ENCODE results near the gene GABRE.
"Not testable (repeated sequence)": the region's sequence is repeated elsewhere in the genome, so short reads cannot be mapped to it uniquely, and the experiment has no call there.

The GABRE gene

GRCh38 chrX:151973060-151973661 is 1.3 kb downstream of the GABRE start:
- DNase-seq, result no peak
- in situ Hi-C loops (cut with HindIII; ENCODE audit: low pct_ligation_motif_present, low pct_unique_long_range_greater_than_20kb, low sequenced_read_pairs), result no loop called here

- in situ Hi-C loops (cut with HindIII; ENCODE audit: low pct_ligation_motif_present, low pct_unique_long_range_greater_than_20kb, low sequenced_read_pairs), result no loop called here
- DNase-seq, result no peak
Observed at GRCh38 chrX:151970661-151971060, 3.8 kb downstream of the GABRE start.

- in situ Hi-C loops (cut with HindIII; ENCODE audit: low pct_ligation_motif_present, low pct_unique_long_range_greater_than_20kb, low sequenced_read_pairs), result no loop called here
- no peak for DNase-seq
Observed at GRCh38 chrX:151970027-151970426, 4.4 kb downstream of the GABRE start.

- DNase-seq, result no peak
- in situ Hi-C loops (cut with HindIII; ENCODE audit: low pct_ligation_motif_present, low pct_unique_long_range_greater_than_20kb, low sequenced_read_pairs), result no loop called here
Observed at GRCh38 chrX:151966236-151966635, 8.2 kb downstream of the GABRE start.

GRCh38 chrX:151962034-151962433 is 12.4 kb downstream of the GABRE start:
- no peak for DNase-seq
- in situ Hi-C loops (cut with HindIII; ENCODE audit: low pct_ligation_motif_present, low pct_unique_long_range_greater_than_20kb, low sequenced_read_pairs), result no loop called here

- DNase-seq, result no peak
- in situ Hi-C loops (cut with HindIII; ENCODE audit: low pct_ligation_motif_present, low pct_unique_long_range_greater_than_20kb, low sequenced_read_pairs), result no loop called here
Observed at GRCh38 chrX:151958101-151958500, 16.4 kb downstream of the GABRE start.

GRCh38 chrX:151954730-151955129 is 19.7 kb downstream of the GABRE start:
- no peak for DNase-seq
- in situ Hi-C loops (cut with HindIII; ENCODE audit: low pct_ligation_motif_present, low pct_unique_long_range_greater_than_20kb, low sequenced_read_pairs), result no loop called here

GRCh38 chrX:151938172-151938571 is 36.3 kb downstream of the GABRE start:
- in situ Hi-C loops (cut with HindIII; ENCODE audit: low pct_ligation_motif_present, low pct_unique_long_range_greater_than_20kb, low sequenced_read_pairs), result no loop called here

GRCh38 chrX:151935358-151935757 is 39.1 kb downstream of the GABRE start:
- in situ Hi-C loops (cut with HindIII; ENCODE audit: low pct_ligation_motif_present, low pct_unique_long_range_greater_than_20kb, low sequenced_read_pairs), result no loop called here
- no peak for DNase-seq

More at GRCh38 chrX:151938172-151938571, 36.3 kb downstream of the GABRE start:
- no peak for DNase-seq

- DNase-seq, result no peak
- in situ Hi-C loops (cut with HindIII; ENCODE audit: low pct_ligation_motif_present, low pct_unique_long_range_greater_than_20kb, low sequenced_read_pairs), result no loop called here
Observed at GRCh38 chrX:151929126-151929525, 45.4 kb downstream of the GABRE start.

- in situ Hi-C loops (cut with HindIII; ENCODE audit: low pct_ligation_motif_present, low pct_unique_long_range_greater_than_20kb, low sequenced_read_pairs), result no loop called here
- DNase-seq, result no peak
Observed at GRCh38 chrX:151923648-151924047, 50.8 kb downstream of the GABRE start.

GRCh38 chrX:151922692-151923091 is 51.8 kb downstream of the GABRE start:
- in situ Hi-C loops (cut with HindIII; ENCODE audit: low pct_ligation_motif_present, low pct_unique_long_range_greater_than_20kb, low sequenced_read_pairs), result no loop called here
- no peak for DNase-seq

- no peak for DNase-seq
- in situ Hi-C loops (cut with HindIII; ENCODE audit: low pct_ligation_motif_present, low pct_unique_long_range_greater_than_20kb, low sequenced_read_pairs), result no loop called here
Observed at GRCh38 chrX:151921866-151922265, 52.6 kb downstream of the GABRE start.

- in situ Hi-C loops (cut with HindIII; ENCODE audit: low pct_ligation_motif_present, low pct_unique_long_range_greater_than_20kb, low sequenced_read_pairs), result no loop called here
Observed at GRCh38 chrX:151921292-151921691, 53.2 kb downstream of the GABRE start.

GRCh38 chrX:151920530-151920929 is 53.9 kb downstream of the GABRE start:
- in situ Hi-C loops (cut with HindIII; ENCODE audit: low pct_ligation_motif_present, low pct_unique_long_range_greater_than_20kb, low sequenced_read_pairs), result no loop called here
- no peak for DNase-seq

More at GRCh38 chrX:151921292-151921691, 53.2 kb downstream of the GABRE start:
- no peak for DNase-seq

GRCh38 chrX:151920101-151920500 is 54.4 kb downstream of the GABRE start:
- in situ Hi-C loops (cut with HindIII; ENCODE audit: low pct_ligation_motif_present, low pct_unique_long_range_greater_than_20kb, low sequenced_read_pairs), result no loop called here
- no peak for DNase-seq

- in situ Hi-C loops (cut with HindIII; ENCODE audit: low pct_ligation_motif_present, low pct_unique_long_range_greater_than_20kb, low sequenced_read_pairs), result no loop called here
- DNase-seq, result no peak
Observed at GRCh38 chrX:151919610-151920009, 54.9 kb downstream of the GABRE start.

- DNase-seq; in situ Hi-C loops (cut with HindIII; ENCODE audit: low pct_ligation_motif_present, low pct_unique_long_range_greater_than_20kb, low sequenced_read_pairs): not testable (repeated sequence)
Observed at GRCh38 chrX:151918736-151919135, 55.7 kb downstream of the GABRE start.

- no peak for DNase-seq
- in situ Hi-C loops (cut with HindIII; ENCODE audit: low pct_ligation_motif_present, low pct_unique_long_range_greater_than_20kb, low sequenced_read_pairs), result no loop called here
Observed at GRCh38 chrX:151912780-151913179, 61.7 kb downstream of the GABRE start, which contains the start of gene MAGEA4. MAGEA4 (plus strand) TSS chrX:151912889; CDS start chrX:151923665, 10,776 bp downstream.

GRCh38 chrX:151912221-151912620 is 62.3 kb downstream of the GABRE start:
- in situ Hi-C loops (cut with HindIII; ENCODE audit: low pct_ligation_motif_present, low pct_unique_long_range_greater_than_20kb, low sequenced_read_pairs), result no loop called here
- no peak for DNase-seq

- in situ Hi-C loops (cut with HindIII; ENCODE audit: low pct_ligation_motif_present, low pct_unique_long_range_greater_than_20kb, low sequenced_read_pairs), result no loop called here
Observed at GRCh38 chrX:151904989-151905388, 69.5 kb downstream of the GABRE start.

More at GRCh38 chrX:151904989-151905388, 69.5 kb downstream of the GABRE start:
- no peak for DNase-seq

All from ACHN (cell line).